NOMO-1 (cell line): ENCODE results near the gene EPB41L4B.
A peak's percentile ranks its signal among the peaks of the same experiment; 100 is the strongest.
"Not testable (repeated sequence)": the region's sequence is repeated elsewhere in the genome, so short reads cannot be mapped to it uniquely, and the experiment has no call there.

Experiments
- DNase-seq, 2 experiments: peaks; one replicate each; lab custom pipeline; 2025; ENCODE audit not compliant: unreplicated experiment in 2 of 2; lab: John Stamatoyannopoulos, UW

The EPB41L4B gene

GRCh38 chr9:109133533-109133932, 187.3 kb downstream of the EPB41L4B start:
- DNase-seq, result no peak

- peak in 1 of 2 experiments; percentile 13 for DNase-seq
Observed at GRCh38 chr9:109132567-109133021, 188.3 kb downstream of the EPB41L4B start.

DNA sequence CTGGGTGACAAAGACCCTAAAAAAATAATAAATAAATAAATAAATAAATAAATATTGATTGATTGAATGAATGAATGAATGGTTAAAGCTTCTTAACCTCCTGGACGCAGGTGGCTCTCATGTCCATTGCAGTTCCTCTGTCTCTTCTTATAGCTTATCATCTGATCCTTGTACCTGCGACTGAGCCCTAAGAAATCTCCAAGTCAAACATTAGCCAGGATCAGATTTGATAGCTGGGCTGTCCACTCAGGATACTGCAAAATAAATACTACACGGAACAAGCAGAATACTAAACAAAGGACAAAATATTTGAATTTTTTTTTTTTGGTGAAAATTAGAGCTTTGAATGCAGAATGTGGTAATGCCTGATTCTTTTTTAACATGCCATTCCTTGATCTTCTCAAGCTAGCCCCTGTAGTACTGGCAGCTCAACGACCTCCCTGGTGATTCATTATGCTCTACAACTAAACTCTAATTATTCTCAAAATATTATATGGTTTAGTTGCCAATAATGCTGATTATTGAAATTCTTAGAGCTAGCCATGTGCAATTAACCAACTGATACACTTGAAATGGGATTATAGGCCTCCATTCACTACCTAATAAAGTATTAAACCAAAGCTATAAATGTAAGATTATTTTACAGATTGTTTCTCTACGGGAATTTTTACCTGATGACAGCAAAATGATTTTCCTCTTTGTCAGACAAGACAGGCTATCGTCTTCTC, 191.2 kb downstream of the EPB41L4B start:
- DNase-seq, result no peak

GRCh38 chr9:109126671-109127070, 194.2 kb downstream of the EPB41L4B start:
- DNase-seq, result not testable (repeated sequence)

- DNase-seq, result no peak
Observed at GRCh38 chr9:109124121-109124520, 196.7 kb downstream of the EPB41L4B start.

DNA sequence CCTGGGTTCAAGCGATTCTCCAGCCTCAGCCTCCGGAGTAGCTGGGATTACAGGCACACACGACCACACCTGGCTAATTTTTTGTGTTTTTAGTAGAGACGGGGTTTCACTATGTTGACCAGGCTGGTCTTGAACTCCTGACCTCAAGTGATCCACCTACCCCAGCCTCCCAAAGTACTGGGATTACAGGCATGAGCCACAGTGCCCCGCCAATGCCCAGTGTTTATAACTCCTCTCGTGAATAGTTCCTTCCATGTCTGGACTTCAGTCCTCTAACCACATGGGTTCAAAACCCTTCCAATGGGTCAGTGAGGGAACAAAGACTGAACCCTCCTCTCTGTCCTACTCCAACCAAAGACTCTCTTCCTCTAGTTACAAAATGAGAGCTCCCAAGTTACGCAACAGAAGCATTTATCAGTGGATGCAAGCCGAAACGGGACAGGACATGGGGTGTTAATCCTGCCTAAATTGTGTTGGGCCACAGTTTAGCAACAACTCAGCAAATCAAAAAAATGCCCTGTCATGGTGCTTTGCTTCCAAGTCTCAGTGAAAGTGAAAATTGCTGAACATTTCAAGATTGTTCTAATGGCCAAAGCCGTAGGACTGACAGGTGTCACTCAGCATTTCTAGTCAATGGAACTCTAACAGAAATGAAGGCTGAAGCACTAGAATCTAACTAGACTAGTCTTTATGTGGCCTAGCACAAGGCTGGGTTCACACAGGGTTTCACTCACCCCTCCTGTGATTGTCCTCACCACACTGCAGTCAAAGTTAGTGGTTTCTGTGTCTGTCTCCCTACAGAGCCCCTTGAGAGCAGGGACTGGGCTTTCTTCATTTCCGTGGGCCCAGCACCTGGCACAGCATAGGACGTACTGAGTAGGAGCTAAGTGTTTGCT, 197.9 kb downstream of the EPB41L4B start:
- DNase-seq, result peak; percentile 71
